ENCODE data around the gene RGS17.

Gene RGS17

GRCh38 chr6:153027480-153027879 lies 103.6 kb downstream of the RGS17 start:
- TF ChIP-seq, protein P1, sequence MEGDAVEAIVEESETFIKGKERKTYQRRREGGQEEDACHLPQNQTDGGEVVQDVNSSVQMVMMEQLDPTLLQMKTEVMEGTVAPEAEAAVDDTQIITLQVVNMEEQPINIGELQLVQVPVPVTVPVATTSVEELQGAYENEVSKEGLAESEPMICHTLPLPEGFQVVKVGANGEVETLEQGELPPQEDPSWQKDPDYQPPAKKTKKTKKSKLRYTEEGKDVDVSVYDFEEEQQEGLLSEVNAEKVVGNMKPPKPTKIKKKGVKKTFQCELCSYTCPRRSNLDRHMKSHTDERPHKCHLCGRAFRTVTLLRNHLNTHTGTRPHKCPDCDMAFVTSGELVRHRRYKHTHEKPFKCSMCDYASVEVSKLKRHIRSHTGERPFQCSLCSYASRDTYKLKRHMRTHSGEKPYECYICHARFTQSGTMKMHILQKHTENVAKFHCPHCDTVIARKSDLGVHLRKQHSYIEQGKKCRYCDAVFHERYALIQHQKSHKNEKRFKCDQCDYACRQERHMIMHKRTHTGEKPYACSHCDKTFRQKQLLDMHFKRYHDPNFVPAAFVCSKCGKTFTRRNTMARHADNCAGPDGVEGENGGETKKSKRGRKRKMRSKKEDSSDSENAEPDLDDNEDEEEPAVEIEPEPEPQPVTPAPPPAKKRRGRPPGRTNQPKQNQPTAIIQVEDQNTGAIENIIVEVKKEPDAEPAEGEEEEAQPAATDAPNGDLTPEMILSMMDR (IDR thresholded peaks at IDR 0.05; ENCODE audit: low read depth, low read length) = no peak
- no peak overlapping the region for H3K4me3 ChIP-seq (ENCODE audit: low read depth, low read length)

- no peak overlapping the region for H3K4me3 ChIP-seq (ENCODE audit: low read depth, low read length)
- TF ChIP-seq, protein P1 (IDR thresholded peaks at IDR 0.05; ENCODE audit: low read depth, low read length) = no peak
Observed at GRCh38 chr6:153024709-153025017, 106.4 kb downstream of the RGS17 start.

DNA sequence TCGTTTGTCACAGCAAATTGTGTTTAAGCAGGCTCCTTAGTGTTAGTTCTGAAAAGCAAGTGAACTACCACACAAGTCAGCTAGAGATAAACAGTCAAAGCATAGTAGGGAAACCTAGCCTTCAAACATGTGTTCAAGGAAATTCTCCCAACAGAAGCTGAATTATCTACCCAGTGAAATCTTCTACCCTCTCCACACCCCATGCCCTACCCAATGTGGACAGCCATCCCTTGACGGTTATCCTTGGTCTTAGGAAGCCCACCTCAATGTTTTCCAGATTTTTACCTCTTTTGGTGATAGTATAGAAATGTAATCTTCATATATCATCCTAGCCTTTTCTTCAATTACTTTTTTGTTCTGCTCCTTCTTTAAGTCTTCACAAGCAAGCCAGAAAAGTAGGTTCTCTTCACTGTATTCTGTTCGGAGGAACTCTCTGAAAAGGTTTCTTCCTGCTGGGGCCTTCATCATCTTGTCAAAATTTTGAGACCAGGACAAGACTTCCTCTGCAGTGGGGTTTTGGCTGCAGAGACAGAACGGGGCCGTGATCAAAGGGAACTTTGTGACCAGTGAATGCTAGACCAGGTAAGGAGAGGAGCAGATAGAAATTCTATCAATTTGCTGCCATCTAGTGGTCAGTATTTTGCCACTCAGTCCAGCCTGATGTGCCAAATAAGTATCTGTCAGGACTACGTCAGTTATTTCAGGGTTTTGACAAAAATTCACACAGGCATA lies 106.9 kb downstream of the RGS17 start:
- no peak overlapping the region for H3K4me3 ChIP-seq (ENCODE audit: low read depth, low read length)
- TF ChIP-seq, protein P1 (IDR thresholded peaks at IDR 0.05; ENCODE audit: low read depth, low read length) = peak; percentile 63

GRCh38 chr6:153018355-153018754 lies 112.7 kb downstream of the RGS17 start:
- TF ChIP-seq, protein P1 (IDR thresholded peaks at IDR 0.05; ENCODE audit: low read depth, low read length) = no peak
- no peak overlapping the region for H3K4me3 ChIP-seq (ENCODE audit: low read depth, low read length)

DNA sequence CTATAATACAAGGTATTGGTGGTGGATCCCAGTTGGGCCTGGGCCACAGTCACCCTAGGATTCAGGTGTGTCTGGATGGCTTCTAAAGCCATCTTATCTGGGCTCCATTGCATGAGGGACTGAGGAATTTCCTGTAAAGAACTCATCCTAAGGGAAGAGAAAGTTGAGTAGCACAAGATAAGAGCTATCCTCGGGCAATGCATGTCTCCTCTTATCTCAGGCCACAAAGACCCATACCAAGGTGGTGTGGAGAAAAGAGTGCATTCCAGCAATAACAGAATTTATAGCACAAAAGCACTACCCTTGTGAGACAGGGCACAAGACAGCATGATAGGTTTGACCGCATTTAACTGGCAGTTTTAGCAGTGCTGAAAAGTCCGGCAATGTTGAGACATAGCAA lies 114.2 kb downstream of the RGS17 start:
- no peak overlapping the region for H3K4me3 ChIP-seq (ENCODE audit: low read depth, low read length)
- TF ChIP-seq, protein P1 (IDR thresholded peaks at IDR 0.05; ENCODE audit: low read depth, low read length) = no peak

DNA sequence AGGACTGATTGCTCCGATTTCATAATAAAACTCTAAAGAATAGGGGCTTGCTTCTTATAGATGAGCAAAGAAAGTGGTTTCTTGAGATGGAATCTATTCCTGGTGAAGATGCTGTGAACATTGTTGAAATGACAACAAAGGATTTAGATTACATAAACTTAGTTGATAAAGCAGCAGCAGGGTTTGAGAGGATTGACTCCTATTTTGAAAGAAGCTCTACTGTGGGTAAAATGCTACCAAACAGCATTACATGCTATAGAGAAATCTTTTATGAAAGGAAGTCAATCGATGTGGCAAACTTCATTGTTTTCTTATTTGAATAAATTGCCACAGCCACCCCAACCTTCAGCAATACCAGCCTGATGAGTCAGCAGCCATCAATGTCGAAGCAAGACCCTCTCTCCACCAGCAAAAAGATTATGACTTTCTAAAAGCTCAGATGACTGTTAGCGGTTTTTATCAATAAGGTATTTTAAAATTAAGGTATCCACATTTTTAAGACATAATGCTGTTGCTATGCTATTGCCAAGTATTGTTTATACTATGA lies 115.9 kb downstream of the RGS17 start:
- H3K4me3 ChIP-seq (ENCODE audit: low read depth, low read length) = no peak overlapping the region
- TF ChIP-seq, protein P1 (IDR thresholded peaks at IDR 0.05; ENCODE audit: low read depth, low read length) = no peak

- no peak overlapping the region for H3K4me3 ChIP-seq (ENCODE audit: low read depth, low read length)
- TF ChIP-seq, protein P1 (IDR thresholded peaks at IDR 0.05; ENCODE audit: low read depth, low read length) = no peak
Observed at GRCh38 chr6:153013438-153013837, 117.6 kb downstream of the RGS17 start.
